ENCODE measurements around the gene PTH2R. TPM values are rescaled to one million over a fixed set of nuclear protein-coding genes. Genes with fewer than 3 reads are reported as not detected.

Gene PTH2R
- polyA plus RNA-seq, 1 donor (not counting 4 experiments of a cell fraction or from before 2014, with no cell fraction given), result not detected

DNA sequence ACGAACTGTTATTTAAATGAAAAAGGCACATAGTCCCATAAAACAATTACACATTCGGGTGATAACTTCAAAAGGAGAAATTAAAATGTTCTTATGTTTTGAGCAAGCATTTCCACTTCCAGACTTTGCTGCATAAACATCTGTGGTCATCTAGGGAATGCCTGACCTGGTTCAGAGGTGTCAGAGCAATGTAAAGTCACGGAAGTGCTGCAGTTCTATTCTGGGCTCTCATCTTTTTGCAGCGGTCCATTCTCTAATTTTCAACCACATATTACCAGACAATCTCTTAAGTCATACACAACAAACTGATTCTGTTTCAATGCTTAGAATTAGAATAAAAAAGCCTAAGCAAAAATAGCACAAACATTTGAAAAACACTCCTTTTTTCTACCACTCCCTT, 22.0 kb upstream of the PTH2R start:
- Histone ChIP-seq H3K4me3 (ENCODE audit: control insufficient read depth in 2 of 3, extremely low read depth in 1 of 3, insufficient read depth in 2 of 3, low read depth in 1 of 3, low read length in 3 of 3) (no peak overlapping the region), H3K9me1 (ENCODE audit: control insufficient read depth, extremely low read depth, insufficient read depth, low read length) (no peaks in the 10 kb centered on the region), H3K27me3 (ENCODE audit: control insufficient read depth, extremely low read depth, insufficient read depth, low read length) (peaks cover 14% of the 10 kb centered on the region), H3K4me1 (ENCODE audit: control insufficient read depth, extremely low read depth, insufficient read depth, low read length) (no peaks in the 10 kb centered on the region), H3K27ac (ENCODE audit: control insufficient read depth, insufficient read depth, low read length) (no peak overlapping the region), H4K20me1 (ENCODE audit: control insufficient read depth, extremely low read depth, insufficient read depth, low read length) (no peaks in the 10 kb centered on the region), H3K9me3 (ENCODE audit: control insufficient read depth, low read depth, low read length) (no peaks in the 10 kb centered on the region), H2AFZ (ENCODE audit: control insufficient read depth, low read length) (no peak overlapping the region), H3K36me3 (ENCODE audit: control insufficient read depth in 2 of 2, extremely low read depth in 1 of 2, insufficient read depth in 2 of 2, low read length in 2 of 2) (no peaks in the 10 kb centered on the region), H3K4me2 (ENCODE audit: control insufficient read depth, extremely low read depth, insufficient read depth, low read depth, low read length) (no peak overlapping the region), H3K79me2 (ENCODE audit: control insufficient read depth, insufficient read depth, low read length) (no peaks in the 10 kb centered on the region), H3K9ac (ENCODE audit: control insufficient read depth, extremely low read depth, insufficient read depth, low read length) (no peak overlapping the region)
- no peak for TF ChIP-seq EZH2 (IDR thresholded peaks at IDR 0.05; ENCODE audit: low read length)
- TF ChIP-seq, protein P1, sequence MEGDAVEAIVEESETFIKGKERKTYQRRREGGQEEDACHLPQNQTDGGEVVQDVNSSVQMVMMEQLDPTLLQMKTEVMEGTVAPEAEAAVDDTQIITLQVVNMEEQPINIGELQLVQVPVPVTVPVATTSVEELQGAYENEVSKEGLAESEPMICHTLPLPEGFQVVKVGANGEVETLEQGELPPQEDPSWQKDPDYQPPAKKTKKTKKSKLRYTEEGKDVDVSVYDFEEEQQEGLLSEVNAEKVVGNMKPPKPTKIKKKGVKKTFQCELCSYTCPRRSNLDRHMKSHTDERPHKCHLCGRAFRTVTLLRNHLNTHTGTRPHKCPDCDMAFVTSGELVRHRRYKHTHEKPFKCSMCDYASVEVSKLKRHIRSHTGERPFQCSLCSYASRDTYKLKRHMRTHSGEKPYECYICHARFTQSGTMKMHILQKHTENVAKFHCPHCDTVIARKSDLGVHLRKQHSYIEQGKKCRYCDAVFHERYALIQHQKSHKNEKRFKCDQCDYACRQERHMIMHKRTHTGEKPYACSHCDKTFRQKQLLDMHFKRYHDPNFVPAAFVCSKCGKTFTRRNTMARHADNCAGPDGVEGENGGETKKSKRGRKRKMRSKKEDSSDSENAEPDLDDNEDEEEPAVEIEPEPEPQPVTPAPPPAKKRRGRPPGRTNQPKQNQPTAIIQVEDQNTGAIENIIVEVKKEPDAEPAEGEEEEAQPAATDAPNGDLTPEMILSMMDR (optimal IDR thresholded peaks at IDR 0.05 in 1 of 3, IDR thresholded peaks at IDR 0.05 in 1 of 3, conservative IDR thresholded peaks at IDR 0.05 in 1 of 3; ENCODE audit: extremely low read depth in 1 of 3, insufficient read depth in 2 of 3, low read length in 3 of 3), result no peak
- DNase-seq (ENCODE audit: low read depth, low spot score) (no peak), FAIRE-seq (no peak)
- dilution Hi-C loops (cut with MboI; ENCODE audit: extremely low pct_ligation_motif_present, low sequenced_read_pairs), result no loop called here

DNA sequence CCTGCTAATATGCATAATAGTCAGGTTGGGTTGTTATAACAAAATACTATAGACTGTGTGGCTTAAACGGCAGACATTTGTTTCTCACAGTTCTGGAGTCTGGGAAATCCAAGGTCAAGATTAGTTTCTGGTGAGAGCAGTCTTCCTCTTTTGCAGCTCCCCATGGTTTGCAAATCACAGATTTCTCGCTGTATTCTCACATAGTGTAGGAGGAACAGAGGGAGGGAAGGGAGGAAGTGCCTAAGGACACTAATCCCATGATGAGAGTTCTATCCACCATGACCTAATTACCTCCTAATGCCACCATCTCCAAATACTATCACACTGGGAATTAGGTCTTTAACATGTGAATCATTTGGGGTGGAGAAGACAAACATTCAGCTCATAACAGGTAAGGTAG, 20.1 kb upstream of the PTH2R start:
- no peaks in the 10 kb centered on the region for H3K9me3 ChIP-seq (ENCODE audit: control insufficient read depth, low read depth, low read length)
- H3K36me3 ChIP-seq (ENCODE audit: control insufficient read depth in 2 of 2, extremely low read depth in 1 of 2, insufficient read depth in 2 of 2, low read length in 2 of 2), result no peaks in the 10 kb centered on the region
- FAIRE-seq (no peak), DNase-seq (ENCODE audit: low read depth, low spot score) (no peak)
- no peaks in the 10 kb centered on the region for H3K4me1 ChIP-seq (ENCODE audit: control insufficient read depth, extremely low read depth, insufficient read depth, low read length)
- no peak overlapping the region for H3K9ac ChIP-seq (ENCODE audit: control insufficient read depth, extremely low read depth, insufficient read depth, low read length)
- H2AFZ ChIP-seq (ENCODE audit: control insufficient read depth, low read length), result no peak overlapping the region
- H3K4me3 ChIP-seq (ENCODE audit: control insufficient read depth in 2 of 3, extremely low read depth in 1 of 3, insufficient read depth in 2 of 3, low read depth in 1 of 3, low read length in 3 of 3), result no peak overlapping the region
- H3K27me3 ChIP-seq (ENCODE audit: control insufficient read depth, extremely low read depth, insufficient read depth, low read length), result peaks cover 11% of the 10 kb centered on the region
- no peak for TF ChIP-seq EZH2 (IDR thresholded peaks at IDR 0.05; ENCODE audit: low read length)
- TF ChIP-seq, protein P1 (optimal IDR thresholded peaks at IDR 0.05 in 1 of 3, IDR thresholded peaks at IDR 0.05 in 1 of 3, conservative IDR thresholded peaks at IDR 0.05 in 1 of 3; ENCODE audit: extremely low read depth in 1 of 3, insufficient read depth in 2 of 3, low read length in 3 of 3), result no peak
- H3K9me1 ChIP-seq (ENCODE audit: control insufficient read depth, extremely low read depth, insufficient read depth, low read length), result no peaks in the 10 kb centered on the region
- H4K20me1 ChIP-seq (ENCODE audit: control insufficient read depth, extremely low read depth, insufficient read depth, low read length), result no peaks in the 10 kb centered on the region
- H3K79me2 ChIP-seq (ENCODE audit: control insufficient read depth, insufficient read depth, low read length), result no peaks in the 10 kb centered on the region
- H3K4me2 ChIP-seq (ENCODE audit: control insufficient read depth, extremely low read depth, insufficient read depth, low read depth, low read length), result no peak overlapping the region
- dilution Hi-C loops (cut with MboI; ENCODE audit: extremely low pct_ligation_motif_present, low sequenced_read_pairs), result no loop called here
- H3K27ac ChIP-seq (ENCODE audit: control insufficient read depth, insufficient read depth, low read length), result no peak overlapping the region

All from keratinocyte (primary cell).